Body of pancreas (tissue), 4 donors: ENCODE data around the gene SPIRE1. TPM values are rescaled to one million over a fixed set of nuclear protein-coding genes. Genes with fewer than 3 reads are reported as not detected.
"Not testable (repeated sequence)": the region's sequence is repeated elsewhere in the genome, so short reads cannot be mapped to it uniquely, and the experiment has no call there.

Experiments used
- ATAC-seq: fragments of 150-250 bp; one replicate; pipeline ENCODE4 v1.9.1; 2016
- DNase-seq, 4 donors: peaks; one replicate each; pipeline ENCODE4 v3.0.0-alpha.2; 2019
- H3K27ac ChIP-seq, 4 donors: fragments of 200-600 bp; sonication (generic); 1 replicate in 3 of 4; 2 replicates in 1 of 4; pipeline versions ENCODE4 v1.5.1 to v1.6.1; 2016 to 2019; ENCODE audit warnings: mild to moderate bottlenecking in 1 of 4, mixed read lengths in 1 of 4, moderate library complexity in 1 of 4
- H3K27me3 ChIP-seq, 2 donors: fragments of 200-600 bp; sonication (generic); one replicate each; pipeline ENCODE4 v1.6.0; 2016; ENCODE audit warnings: mild to moderate bottlenecking in 1 of 2
- H3K36me3 ChIP-seq, 2 donors: fragments of 200-600 bp; sonication (generic); replicated peaks in 1 of 2; 2 replicates each; pipeline ENCODE4 v1.5.1; 2016; ENCODE audit warnings: low read depth in 2 of 2; ENCODE audit not compliant: insufficient read depth in 1 of 2
- H3K4me1 ChIP-seq: fragments of 200-600 bp; sonication (generic); one replicate; pipeline ENCODE4 v1.6.0; 2016
- H3K4me3 ChIP-seq, 2 donors: fragments of 200-600 bp; sonication (generic); 1 replicate in 1 of 2; 2 replicates in 1 of 2; pipeline ENCODE4 v1.5.1; 2016 to 2019
- H3K9me3 ChIP-seq, 3 donors: fragments of 200-600 bp; sonication (generic); 1 replicate in 2 of 3; 2 replicates in 1 of 3; pipeline ENCODE4 v1.5.1; 2016
- POLR2A ChIP-seq, 3 donors: fragments of 450-650 bp; IDR thresholded peaks; one replicate each; pipeline ENCODE4 v1.6.1; 2016; ENCODE audit warnings: antibody characterized with exemption in 3 of 3, mild to moderate bottlenecking in 2 of 3
- WGBS, 2 donors: methylation state at CpG; one replicate each; pipeline ENCODE4 v1.1.5; 2017; 5-methylcytosine and 5-hydroxymethylcytosine counted together
- intact Hi-C: fragments of 100-400 bp; cut with DNase I; formaldehyde crosslinking; loops from one replicate; pipeline ENCODE4 v1.15.1; 2023
- total RNA-seq, 2 donors: library from RNA; depleted of rRNA; stranded (reverse); fragments of >200 nt; gene quantifications; one replicate each; pipeline ENCODE4 v1.1.0, GENCODE V29; 2016
- TF ChIP-seq, protein P1 (sequence below), 7 experiments: fragments of 450-650 bp in 4 of 7; fragments of 200-600 bp in 3 of 7; sonication (generic) in 3 of 7; IDR thresholded peaks; one replicate each; pipeline ENCODE4 v1.5.1; 2016 to 2019; ENCODE audit warnings: antibody characterized with exemption in 7 of 7

Gene SPIRE1
- total RNA-seq, 2 donors from 2014 or later: 8.2 to 15.0 TPM

- H3K4me1 ChIP-seq: no peaks in the 10 kb centered on the region
- no peaks in the 10 kb centered on the region for H3K9me3 ChIP-seq
- H3K4me3 ChIP-seq: no peak overlapping the region
- WGBS, 2 donors: 97% methylated on average over 2 of the region's 2 CpGs
- H3K27me3 ChIP-seq: no peaks in the 10 kb centered on the region
- no peak overlapping the region for H3K27ac ChIP-seq
- intact Hi-C loops: loop anchor here (5.0 kb wide), 1 partner anchor 117 kb away; the partner anchor contains the start of gene SPIRE1
- H3K36me3 ChIP-seq: no peaks in the 10 kb centered on the region
- DNase-seq (no peak), ATAC-seq (no peak)
- TF ChIP-seq, protein P1, sequence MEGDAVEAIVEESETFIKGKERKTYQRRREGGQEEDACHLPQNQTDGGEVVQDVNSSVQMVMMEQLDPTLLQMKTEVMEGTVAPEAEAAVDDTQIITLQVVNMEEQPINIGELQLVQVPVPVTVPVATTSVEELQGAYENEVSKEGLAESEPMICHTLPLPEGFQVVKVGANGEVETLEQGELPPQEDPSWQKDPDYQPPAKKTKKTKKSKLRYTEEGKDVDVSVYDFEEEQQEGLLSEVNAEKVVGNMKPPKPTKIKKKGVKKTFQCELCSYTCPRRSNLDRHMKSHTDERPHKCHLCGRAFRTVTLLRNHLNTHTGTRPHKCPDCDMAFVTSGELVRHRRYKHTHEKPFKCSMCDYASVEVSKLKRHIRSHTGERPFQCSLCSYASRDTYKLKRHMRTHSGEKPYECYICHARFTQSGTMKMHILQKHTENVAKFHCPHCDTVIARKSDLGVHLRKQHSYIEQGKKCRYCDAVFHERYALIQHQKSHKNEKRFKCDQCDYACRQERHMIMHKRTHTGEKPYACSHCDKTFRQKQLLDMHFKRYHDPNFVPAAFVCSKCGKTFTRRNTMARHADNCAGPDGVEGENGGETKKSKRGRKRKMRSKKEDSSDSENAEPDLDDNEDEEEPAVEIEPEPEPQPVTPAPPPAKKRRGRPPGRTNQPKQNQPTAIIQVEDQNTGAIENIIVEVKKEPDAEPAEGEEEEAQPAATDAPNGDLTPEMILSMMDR (IDR thresholded peaks at IDR 0.05): no peak
- no peak for TF ChIP-seq POLR2A (IDR thresholded peaks at IDR 0.05)
Measured at GRCh38 chr18:12540751-12541150, 117.2 kb downstream of the SPIRE1 start.

DNA sequence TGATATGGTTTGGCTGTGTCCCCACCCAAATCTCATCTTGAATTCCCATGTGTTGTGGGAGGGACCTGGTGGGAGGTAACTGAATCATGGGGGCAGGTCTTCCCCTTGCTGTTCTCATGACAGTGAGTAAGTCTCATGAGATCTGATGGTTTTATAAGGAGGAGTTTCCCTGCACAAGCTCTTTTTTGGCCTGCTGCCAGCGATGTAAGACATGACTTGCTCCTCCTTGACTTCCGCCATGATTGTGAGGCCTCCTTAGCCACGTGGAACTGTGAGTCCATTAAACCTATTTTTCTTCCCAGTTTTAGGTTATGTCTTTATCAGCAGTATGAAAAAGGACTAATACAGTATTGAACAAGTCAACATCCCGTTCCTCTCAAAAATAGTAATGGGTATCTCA is 118.7 kb downstream of the SPIRE1 start:
- H3K36me3 ChIP-seq, H3K27ac ChIP-seq, ATAC-seq, H3K9me3 ChIP-seq, H3K27me3 ChIP-seq, intact Hi-C loops, H3K4me3 ChIP-seq, H3K4me1 ChIP-seq: not testable (repeated sequence)
- DNase-seq: peak in 2 of 4 donors; percentile 9 to 19
- 74 to 94% methylated on average over 4 of the region's 4 CpGs for WGBS, 2 donors

DNA sequence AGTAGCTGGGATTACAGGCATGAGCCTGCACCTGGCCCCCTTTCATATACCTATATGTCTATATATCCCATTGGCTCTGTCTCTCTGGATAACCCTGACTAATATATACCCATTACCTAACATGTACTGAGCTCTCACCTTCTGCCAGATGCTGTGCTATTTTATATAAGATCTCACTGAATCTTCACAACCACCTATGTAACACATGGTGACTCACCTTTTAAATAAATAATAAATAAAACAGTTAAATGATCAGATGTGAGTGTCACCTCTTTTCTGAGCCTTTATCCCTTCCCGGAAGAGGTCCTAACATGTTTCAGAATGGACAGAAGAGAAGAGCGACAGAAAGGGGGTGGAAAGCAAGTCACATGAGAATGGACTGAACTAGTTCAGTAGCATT is 123.1 kb downstream of the SPIRE1 start:
- WGBS, 2 donors: 94 to 95% methylated on average over 2 of the region's 2 CpGs
- DNase-seq: no peak
- H3K27ac ChIP-seq: no peak overlapping the region
- no peak for ATAC-seq
- intact Hi-C loops: no loop called here
- no peaks in the 10 kb centered on the region for H3K4me1 ChIP-seq
- TF ChIP-seq, protein P1 (IDR thresholded peaks at IDR 0.05): no peak
- TF ChIP-seq POLR2A (IDR thresholded peaks at IDR 0.05): no peak
- no peaks in the 10 kb centered on the region for H3K27me3 ChIP-seq
- H3K4me3 ChIP-seq: no peak overlapping the region
- H3K9me3 ChIP-seq: no peaks in the 10 kb centered on the region
- no peaks in the 10 kb centered on the region for H3K36me3 ChIP-seq

GRCh38 chr18:12532661-12533060 is 125.2 kb downstream of the SPIRE1 start:
- no peaks in the 10 kb centered on the region for H3K4me1 ChIP-seq
- H3K36me3 ChIP-seq: no peaks in the 10 kb centered on the region
- DNase-seq (no peak), ATAC-seq (no peak)
- TF ChIP-seq, protein P1 (IDR thresholded peaks at IDR 0.05): no peak
- TF ChIP-seq POLR2A (IDR thresholded peaks at IDR 0.05): no peak
- intact Hi-C loops: no loop called here
- H3K9me3 ChIP-seq: no peaks in the 10 kb centered on the region
- H3K4me3 ChIP-seq: no peak overlapping the region
- WGBS, 2 donors: 80 to 84% methylated on average over 3 of the region's 3 CpGs
- H3K27ac ChIP-seq: no peak overlapping the region
- H3K27me3 ChIP-seq: no peaks in the 10 kb centered on the region

GRCh38 chr18:12531749-12532148 is 126.2 kb downstream of the SPIRE1 start:
- WGBS, 2 donors: 52 to 83% methylated on average over 1 of the region's 1 CpG
- Histone ChIP-seq H3K4me3 (no peak overlapping the region), H3K4me1 (no peaks in the 10 kb centered on the region), H3K9me3 (no peaks in the 10 kb centered on the region), H3K27ac (no peak overlapping the region), H3K36me3 (no peaks in the 10 kb centered on the region), H3K27me3 (no peaks in the 10 kb centered on the region)
- TF ChIP-seq POLR2A (IDR thresholded peaks at IDR 0.05): no peak
- TF ChIP-seq, protein P1 (IDR thresholded peaks at IDR 0.05): no peak
- intact Hi-C loops: no loop called here
- ATAC-seq (no peak), DNase-seq (no peak)
